GM12878 (cell line): ENCODE data around the gene ZNF804B. TPM values are rescaled to one million over a fixed set of nuclear protein-coding genes. Genes with fewer than 3 reads are reported as not detected.

Experiments
- ATAC-seq: fragments of 200-7000 bp; cut with Tn5 transposase; 3 replicates; pipeline ENCODE4 v1.9.1; 2020; ENCODE audit warnings: mild to moderate bottlenecking, moderate library complexity
- BruUV-seq: library from RNA; stranded (reverse); fragments of 400-500 nt; replicated peaks from 2 replicates; lab custom pipeline; 2021; lab: Mats Ljungman, UMichigan
- CTCF ChIA-PET: fragments of 300-600 bp; sonication (Branson Sonifier 250); formaldehyde crosslinking; extraction: SDS; loops from one replicate; lab custom pipeline; 2021; ENCODE audit warnings: inconsistent platforms; lab: Yijun Ruan, JAX
- POLR2A ChIA-PET: fragments of 350-600 bp; formaldehyde crosslinking; extraction: SDS; loops from one replicate; lab custom pipeline; 2021; ENCODE audit warnings: inconsistent platforms; lab: Charles Lee
- RAD21 ChIA-PET: fragments of 300-600 bp; sonication (Branson Sonifier 250); formaldehyde crosslinking; loops from one replicate; lab custom pipeline; 2023; ENCODE audit warnings: antibody characterized with exemption; ENCODE audit not compliant: unreplicated experiment; lab: Charles Lee
- SMC1A ChIA-PET: fragments of 300-600 bp; sonication (Branson Sonifier 250); formaldehyde crosslinking; loops from one replicate; lab custom pipeline; 2023; ENCODE audit not compliant: unreplicated experiment, uncharacterized antibody; lab: Charles Lee
- DNase-seq: peaks from one replicate; pipeline ENCODE4 v3.0.0-alpha.2; 2011; ENCODE audit warnings: low read depth, low spot score
- FAIRE-seq: peaks from 3 replicates; lab custom pipeline; 2011; peaks lifted over from hg19 to GRCh38; lab: Jason Lieb, UNC
- H2AFZ ChIP-seq: 2 replicates; pipeline ENCODE4 v1.6.0; 2011; ENCODE audit warnings: low read depth, low read length, control low read depth; ENCODE audit not compliant: control insufficient read depth
- H3K27ac ChIP-seq: 2 replicates; pipeline ENCODE4 v1.5.1; 2011; ENCODE audit warnings: control low read depth; ENCODE audit not compliant: control insufficient read depth, insufficient read depth
- H3K27me3 ChIP-seq, 2 experiments: replicated peaks in 1 of 2; 2 replicates each; pipeline versions ENCODE4 v1.6.0 to v1.6.1; 2011; ENCODE audit warnings: low read length in 1 of 2; ENCODE audit not compliant: control insufficient read depth in 2 of 2, insufficient read depth in 2 of 2
- H3K36me3 ChIP-seq, 2 experiments: 2 replicates each; pipeline ENCODE4 v1.5.1; 2011; ENCODE audit warnings: low read length in 1 of 2; ENCODE audit not compliant: control insufficient read depth in 2 of 2, insufficient read depth in 2 of 2
- H3K4me1 ChIP-seq: 2 replicates; pipeline ENCODE4 v1.6.1; 2011; ENCODE audit warnings: mild to moderate bottlenecking, low read length, moderate library complexity, mixed read lengths; ENCODE audit not compliant: control insufficient read depth, insufficient read depth
- H3K4me2 ChIP-seq: 2 replicates; pipeline ENCODE4 v1.6.0; 2011; ENCODE audit warnings: control low read depth; ENCODE audit not compliant: control insufficient read depth, insufficient read depth
- H3K4me3 ChIP-seq: fragments of 200-600 bp; sonication (generic); 2 replicates; pipeline ENCODE4 v1.5.1; 2016
- H3K79me2 ChIP-seq: 2 replicates; pipeline ENCODE4 v1.6.0; 2011; ENCODE audit warnings: low read length; ENCODE audit not compliant: control insufficient read depth, insufficient read depth
- H3K9ac ChIP-seq: 2 replicates; pipeline ENCODE4 v1.8.0; 2011; ENCODE audit warnings: low read length, control low read depth, mixed read lengths; ENCODE audit not compliant: control insufficient read depth, insufficient read depth
- H3K9me3 ChIP-seq: replicated peaks from 3 replicates; pipeline ENCODE4 v1.5.1; 2011; ENCODE audit warnings: mild to moderate bottlenecking, low read length; ENCODE audit not compliant: control insufficient read depth, insufficient read depth
- H4K20me1 ChIP-seq: 2 replicates; pipeline ENCODE4 v1.6.0; 2011; ENCODE audit not compliant: control insufficient read depth, insufficient read depth
- BACH1 ChIP-seq: fragments of 450-650 bp; IDR thresholded peaks from 2 replicates; pipeline ENCODE4 v1.6.1; 2017; ENCODE audit warnings: mild to moderate bottlenecking, borderline replicate concordance
- CBFB ChIP-seq: IDR thresholded peaks from 2 replicates; pipeline ENCODE4 v1.6.1; 2016; ENCODE audit warnings: antibody characterized with exemption, low read depth
- EP300 ChIP-seq, 2 experiments: fragments of 150-350 bp in 1 of 2; IDR thresholded peaks; 2 replicates each; pipeline ENCODE4 v1.6.1; 2011 to 2012; ENCODE audit warnings: low read depth in 2 of 2, low read length in 2 of 2, borderline replicate concordance in 1 of 2, improper control_type of control experiment in 1 of 2, inconsistent platforms in 1 of 2; ENCODE audit not compliant: control insufficient read depth in 1 of 2
- IKZF1 ChIP-seq: fragments of 450-650 bp; conservative IDR thresholded peaks from 2 replicates; pipeline ENCODE4 v1.6.1; 2017; ENCODE audit warnings: antibody characterized with exemption, mild to moderate bottlenecking
- MXI1 ChIP-seq: fragments of 150-350 bp; IDR thresholded peaks from 2 replicates; pipeline ENCODE4 v1.6.1; 2011; ENCODE audit warnings: low read depth, mild to moderate bottlenecking, inconsistent platforms, low read length, improper control_type of control experiment
- NBN ChIP-seq: fragments of 450-650 bp; IDR thresholded peaks from 2 replicates; pipeline ENCODE4 v1.6.1; 2016
- RUNX3 ChIP-seq: IDR thresholded peaks from 2 replicates; pipeline ENCODE4 v1.6.1; 2012; ENCODE audit warnings: low read length, inconsistent platforms
- SP1 ChIP-seq: IDR thresholded peaks from one replicate; pipeline ENCODE4 v1.6.1; 2011; ENCODE audit warnings: low read depth, low read length
- SRF ChIP-seq, 2 experiments: IDR thresholded peaks; 2 replicates each; pipeline ENCODE4 v1.6.1; 2011; ENCODE audit warnings: low read depth in 2 of 2, low read length in 2 of 2, mild to moderate bottlenecking in 1 of 2, moderate library complexity in 1 of 2
- YBX1 ChIP-seq: fragments of 450-650 bp; IDR thresholded peaks from 2 replicates; pipeline ENCODE4 v1.6.1; 2016; ENCODE audit warnings: antibody characterized with exemption
- ZNF384 ChIP-seq: IDR thresholded peaks from 2 replicates; pipeline ENCODE4 v1.6.1; 2012; ENCODE audit warnings: low read depth, mild to moderate bottlenecking, low read length, improper control_type of control experiment, borderline replicate concordance
- ZSCAN29 ChIP-seq: fragments of 450-650 bp; IDR thresholded peaks from 2 replicates; pipeline ENCODE4 v1.6.1; 2017; ENCODE audit warnings: mild to moderate bottlenecking, moderate library complexity
- WGBS: methylation state at CpG from one replicate; pipeline ENCODE4 v1.1.6; 2016; ENCODE audit warnings: low lambda C conversion rate; ENCODE audit not compliant: insufficient replicate concordance, insufficient coverage; ENCODE audit errors: missing lambda C conversion rate; 5-methylcytosine and 5-hydroxymethylcytosine counted together
- in situ Hi-C: fragments of 300-500 bp; cut with MboI; formaldehyde crosslinking; loops from 9 replicates; pipeline ENCODE4 v1.14.3; 2018; ENCODE audit warnings: mixed read lengths
- intact Hi-C: fragments of 100-400 bp; cut with micrococcal nuclease; formaldehyde crosslinking; loops from one replicate; pipeline ENCODE4 v1.14.2; 2022; ENCODE audit not compliant: unreplicated experiment
- polyA plus RNA-seq, 11 experiments: library from polyadenylated mRNA; depleted of rRNA in 4 of 11; unstranded in 6 of 11; stranded (reverse) in 5 of 11; fragments of >200 nt; fragmentation: Nextera tagmentation in 4 of 11; fragmentation: Illumina TruSeq in 1 of 11; extraction: Ambion mirVana in 4 of 11; extraction: Trizol in 1 of 11; gene quantifications; 1 replicate in 1 of 11; 2 replicates in 10 of 11; pipeline versions ENCODE4 v1.2.1 to v1.2.3, GENCODE V29; 2011 to 2016; ENCODE audit warnings: inconsistent platforms in 2 of 11, missing spikeins in 2 of 11, low read depth in 1 of 11
- total RNA-seq, 4 experiments: library from RNA; depleted of rRNA in 3 of 4; stranded (reverse); fragments of >200 nt in 3 of 4; fragmentation: Illumina TruSeq in 1 of 4; extraction: Trizol in 1 of 4; gene quantifications; 2 replicates each; pipeline versions ENCODE4 v1.2.1 to v1.2.3, GENCODE V29; 2013 to 2021
- TF ChIP-seq, protein P1 (sequence below): IDR thresholded peaks from 2 replicates; pipeline ENCODE4 v1.6.1; 2012; ENCODE audit warnings: low read depth, low read length, improper control_type of control experiment
- TF ChIP-seq, protein P2 (sequence below): fragments of 450-650 bp; formaldehyde crosslinking; IDR thresholded peaks from 2 replicates; pipeline ENCODE4 v1.4.0; 2022; ENCODE audit warnings: mild to moderate bottlenecking, moderate library complexity

ZNF804B gene
- total and polyA plus RNA-seq, 10 of the 15 experiments (the other 5 are each of a cell fraction or from before 2014, with no cell fraction given), result not detected

DNA sequence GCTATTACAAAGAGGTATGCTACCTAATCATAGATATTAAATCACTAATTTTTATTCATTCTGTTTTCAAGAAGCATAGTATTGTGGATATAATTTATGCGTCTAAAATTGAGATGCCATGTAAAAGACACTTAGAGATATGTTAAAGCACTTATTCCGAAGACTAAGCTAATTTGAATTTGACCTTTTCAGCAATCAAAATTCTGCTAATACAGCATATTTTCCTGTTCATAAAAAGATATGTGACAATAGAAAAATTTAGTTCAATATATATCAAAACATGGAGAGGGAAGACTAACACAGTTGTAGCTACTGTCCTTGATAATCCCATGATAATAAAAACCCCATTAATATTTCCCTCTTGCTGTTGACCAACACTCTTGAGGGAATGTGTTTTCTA, 422.6 kb downstream of the ZNF804B start (continued):
- TF ChIP-seq IKZF1, result no peak
- TF ChIP-seq, protein P1, sequence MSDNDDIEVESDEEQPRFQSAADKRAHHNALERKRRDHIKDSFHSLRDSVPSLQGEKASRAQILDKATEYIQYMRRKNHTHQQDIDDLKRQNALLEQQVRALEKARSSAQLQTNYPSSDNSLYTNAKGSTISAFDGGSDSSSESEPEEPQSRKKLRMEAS, result no peak
- no peak for TF ChIP-seq BACH1
- no peak for TF ChIP-seq MXI1
- TF ChIP-seq NBN, result no peak
- no peak for TF ChIP-seq CBFB
- TF ChIP-seq EP300 (IDR thresholded peaks at IDR 0.05; ENCODE audit: borderline replicate concordance in 1 of 2, control insufficient read depth in 1 of 2, low read depth in 2 of 2, low read length in 2 of 2), result no peak
- TF ChIP-seq, all 136 proteins: peak for 0

DNA sequence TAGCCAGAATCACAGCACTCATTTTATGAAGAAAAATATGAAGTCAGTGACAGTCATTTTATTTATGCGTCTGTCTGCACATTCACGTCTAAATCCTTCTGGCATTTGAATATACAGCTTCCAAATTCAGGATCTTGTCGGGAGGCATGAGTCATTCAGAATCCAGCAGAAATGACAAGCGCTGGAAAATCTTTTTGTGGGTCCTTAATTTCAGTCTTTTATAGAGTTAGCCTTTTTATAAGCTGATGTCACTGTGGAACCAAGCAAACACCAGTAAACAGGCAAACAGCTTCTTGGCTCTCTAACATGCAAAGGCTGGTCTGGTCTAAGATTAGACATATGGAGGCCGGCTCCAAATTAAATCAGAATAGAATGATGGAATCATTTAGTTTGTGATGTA, 424.2 kb downstream of the ZNF804B start:
- H3K27ac ChIP-seq, result no peak overlapping the region
- no peak overlapping the region for H3K4me3 ChIP-seq
- H3K36me3 ChIP-seq, result no peaks in the 10 kb centered on the region
- no peak for FAIRE-seq
- no TSS peak for BruUV-seq
- RAD21 ChIA-PET, result no interaction called here
- no peaks in the 10 kb centered on the region for H3K27me3 ChIP-seq
- H3K9me3 ChIP-seq, result no peaks in the 10 kb centered on the region
- ATAC-seq, result no peak
- H4K20me1 ChIP-seq, result no peaks in the 10 kb centered on the region
- intact Hi-C loops, result no loop called here
- 7% methylated on average over 5 of the region's 5 CpGs for WGBS
- DNase-seq, result no peak
- SMC1A ChIA-PET, result no interaction called here
- no peaks in the 10 kb centered on the region for H3K4me1 ChIP-seq
- POLR2A ChIA-PET, result no interaction called here
- no peak overlapping the region for H3K9ac ChIP-seq
- no peaks in the 10 kb centered on the region for H3K79me2 ChIP-seq
- in situ Hi-C loops, result no loop called here
- no peak overlapping the region for H3K4me2 ChIP-seq
- TF ChIP-seq SRF (IDR thresholded peaks at IDR 0.05; ENCODE audit: low read depth in 2 of 2, low read length in 2 of 2) (no peak), YBX1 (no peak), SP1 (no peak), ZNF384 (no peak), RUNX3 (no peak), ZSCAN29 (no peak)
- TF ChIP-seq, protein P2, sequence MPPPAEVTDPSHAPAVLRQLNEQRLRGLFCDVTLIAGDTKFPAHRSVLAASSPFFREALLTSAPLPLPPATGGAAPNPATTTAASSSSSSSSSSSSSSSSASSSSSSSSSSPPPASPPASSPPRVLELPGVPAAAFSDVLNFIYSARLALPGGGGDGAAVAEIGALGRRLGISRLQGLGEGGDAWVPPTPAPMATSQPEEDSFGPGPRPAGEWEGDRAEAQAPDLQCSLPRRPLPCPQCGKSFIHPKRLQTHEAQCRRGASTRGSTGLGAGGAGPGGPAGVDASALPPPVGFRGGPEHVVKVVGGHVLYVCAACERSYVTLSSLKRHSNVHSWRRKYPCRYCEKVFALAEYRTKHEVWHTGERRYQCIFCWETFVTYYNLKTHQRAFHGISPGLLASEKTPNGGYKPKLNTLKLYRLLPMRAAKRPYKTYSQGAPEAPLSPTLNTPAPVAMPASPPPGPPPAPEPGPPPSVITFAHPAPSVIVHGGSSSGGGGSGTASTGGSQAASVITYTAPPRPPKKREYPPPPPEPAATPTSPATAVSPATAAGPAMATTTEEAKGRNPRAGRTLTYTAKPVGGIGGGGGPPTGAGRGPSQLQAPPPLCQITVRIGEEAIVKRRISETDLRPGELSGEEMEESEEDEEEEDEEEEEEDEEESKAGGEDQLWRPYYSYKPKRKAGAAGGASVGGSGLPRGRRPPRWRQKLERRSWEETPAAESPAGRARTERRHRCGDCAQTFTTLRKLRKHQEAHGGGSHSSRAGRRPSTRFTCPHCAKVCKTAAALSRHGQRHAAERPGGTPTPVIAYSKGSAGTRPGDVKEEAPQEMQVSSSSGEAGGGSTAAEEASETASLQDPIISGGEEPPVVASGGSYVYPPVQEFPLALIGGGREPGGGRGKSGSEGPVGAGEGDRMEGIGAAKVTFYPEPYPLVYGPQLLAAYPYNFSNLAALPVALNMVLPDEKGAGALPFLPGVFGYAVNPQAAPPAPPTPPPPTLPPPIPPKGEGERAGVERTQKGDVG (CRISPR knock-in tag), result no peak
- CTCF ChIA-PET, result no interaction called here
- H2AFZ ChIP-seq, result no peak overlapping the region
